HEK293 (cell line): Measurements from ENCODE around the gene PCDHGB2.

Experiments used
- CTCF ChIA-PET: fragments of 350-600 bp; formaldehyde crosslinking; extraction: SDS; loops from one replicate; lab custom pipeline; 2021; ENCODE audit warnings: antibody characterized with exemption; lab: Yijun Ruan, JAX
- POLR2A ChIA-PET: fragments of 300-600 bp; formaldehyde crosslinking; extraction: SDS; loops from one replicate; lab custom pipeline; 2020; ENCODE audit warnings: antibody characterized with exemption, inconsistent platforms; lab: Yijun Ruan, JAX
- H3K27ac ChIP-seq: fragments of 200-500 bp; sonication (Bioruptor generic); 2 replicates; pipeline ENCODE4 v1.5.1; 2014; ENCODE audit warnings: low read depth, low read length, control low read depth, inconsistent platforms; ENCODE audit errors: extremely low read depth
- H3K36me3 ChIP-seq, 2 experiments: fragments of 200-500 bp in 1 of 2; sonication (Bioruptor generic) in 1 of 2; 1 replicate in 1 of 2; 2 replicates in 1 of 2; pipeline ENCODE4 v1.5.1; 2014 to 2017; ENCODE audit warnings: inconsistent platforms in 2 of 2, low read length in 2 of 2; ENCODE audit not compliant: control insufficient read depth in 2 of 2, insufficient read depth in 1 of 2
- H3K4me1 ChIP-seq: fragments of 200-500 bp; sonication (Bioruptor generic); 2 replicates; pipeline ENCODE4 v1.5.1; 2014; ENCODE audit warnings: mild to moderate bottlenecking, low read length, inconsistent platforms; ENCODE audit not compliant: control insufficient read depth, insufficient read depth
- H3K4me3 ChIP-seq: 2 replicates; pipeline ENCODE4 v1.5.1; 2011; ENCODE audit warnings: low read depth, mild to moderate bottlenecking, control low read depth, low read length, moderate library complexity
- H3K9me3 ChIP-seq: fragments of 200-500 bp; sonication (Bioruptor generic); 2 replicates; pipeline ENCODE4 v1.5.1; 2014; ENCODE audit warnings: low read depth, low read length, inconsistent platforms; ENCODE audit not compliant: control insufficient read depth, insufficient read depth
- KLF8 ChIP-seq: fragments of 450-650 bp; formaldehyde crosslinking; IDR thresholded peaks from 2 replicates; pipeline ENCODE4 v1.5.1; 2016; ENCODE audit warnings: missing biosample characterization, missing genetic modification characterization
- SETDB1 ChIP-seq: IDR thresholded peaks from one replicate; pipeline ENCODE4 v1.6.1; 2017; ENCODE audit warnings: mild to moderate bottlenecking, low read length, moderate library complexity, mixed read lengths; ENCODE audit not compliant: insufficient read length
- ZNF155 ChIP-seq: fragments of 450-650 bp; formaldehyde crosslinking; IDR thresholded peaks from 2 replicates; pipeline ENCODE4 v1.5.1; 2016; ENCODE audit warnings: missing biosample characterization, missing genetic modification characterization
- ZNF157 ChIP-seq: fragments of 450-650 bp; formaldehyde crosslinking; IDR thresholded peaks from 2 replicates; pipeline ENCODE4 v1.5.1; 2016; ENCODE audit warnings: missing biosample characterization, missing genetic modification characterization
- ZNF214 ChIP-seq: fragments of 450-650 bp; formaldehyde crosslinking; IDR thresholded peaks from 2 replicates; pipeline ENCODE4 v1.5.1; 2017; ENCODE audit warnings: missing biosample characterization, mild to moderate bottlenecking, missing genetic modification characterization, borderline replicate concordance
- ZNF23 ChIP-seq: fragments of 450-650 bp; formaldehyde crosslinking; IDR thresholded peaks from 2 replicates; pipeline ENCODE4 v1.5.1; 2016; ENCODE audit warnings: missing biosample characterization, missing genetic modification characterization, borderline replicate concordance
- ZNF423 ChIP-seq: fragments of 450-650 bp; formaldehyde crosslinking; IDR thresholded peaks from 2 replicates; pipeline ENCODE4 v1.5.1; 2016; ENCODE audit warnings: missing biosample characterization, missing genetic modification characterization
- ZNF449 ChIP-seq: fragments of 450-650 bp; formaldehyde crosslinking; IDR thresholded peaks from 2 replicates; pipeline ENCODE4 v1.5.1; 2017; ENCODE audit warnings: missing biosample characterization, mild to moderate bottlenecking, missing genetic modification characterization, moderate library complexity
- ZNF48 ChIP-seq: fragments of 450-650 bp; formaldehyde crosslinking; IDR thresholded peaks from 2 replicates; pipeline ENCODE4 v1.5.1; 2016; ENCODE audit warnings: missing biosample characterization, missing genetic modification characterization
- ZNF514 ChIP-seq: fragments of 450-650 bp; formaldehyde crosslinking; IDR thresholded peaks from 2 replicates; pipeline ENCODE4 v1.5.1; 2016; ENCODE audit warnings: missing biosample characterization, missing genetic modification characterization
- ZNF521 ChIP-seq: fragments of 450-650 bp; formaldehyde crosslinking; IDR thresholded peaks from 2 replicates; pipeline ENCODE4 v1.5.1; 2017; ENCODE audit warnings: missing biosample characterization, mild to moderate bottlenecking, missing genetic modification characterization
- ZNF529 ChIP-seq: fragments of 450-650 bp; formaldehyde crosslinking; IDR thresholded peaks from 2 replicates; pipeline ENCODE4 v1.5.1; 2017; ENCODE audit warnings: missing genetic modification characterization, missing biosample characterization; ENCODE audit not compliant: insufficient replicate concordance
- ZNF561 ChIP-seq: fragments of 450-650 bp; IDR thresholded peaks from 2 replicates; pipeline ENCODE4 v1.5.1; 2018; ENCODE audit warnings: missing biosample characterization, missing genetic modification characterization, borderline replicate concordance
- ZNF571 ChIP-seq: fragments of 450-650 bp; formaldehyde crosslinking; IDR thresholded peaks from 2 replicates; pipeline ENCODE4 v1.5.0; 2017; ENCODE audit warnings: missing biosample characterization, missing genetic modification characterization
- ZNF623 ChIP-seq: fragments of 450-650 bp; formaldehyde crosslinking; IDR thresholded peaks from 2 replicates; pipeline ENCODE4 v1.5.1; 2016; ENCODE audit warnings: missing biosample characterization, missing genetic modification characterization
- ZNF658 ChIP-seq: fragments of 450-650 bp; formaldehyde crosslinking; IDR thresholded peaks from 2 replicates; pipeline ENCODE4; 2016; ENCODE audit warnings: missing biosample characterization, missing genetic modification characterization
- ZNF701 ChIP-seq: fragments of 450-650 bp; formaldehyde crosslinking; IDR thresholded peaks from 2 replicates; pipeline ENCODE4 v1.5.1; 2016; ENCODE audit warnings: missing biosample characterization, missing genetic modification characterization
- ZNF792 ChIP-seq: fragments of 450-650 bp; formaldehyde crosslinking; IDR thresholded peaks from 2 replicates; pipeline ENCODE4 v1.5.1; 2016; ENCODE audit warnings: missing biosample characterization, missing genetic modification characterization
- ZSCAN18 ChIP-seq: fragments of 450-650 bp; formaldehyde crosslinking; IDR thresholded peaks from 2 replicates; pipeline ENCODE4 v1.5.1; 2016; ENCODE audit warnings: missing biosample characterization, missing genetic modification characterization
- ZSCAN30 ChIP-seq: fragments of 450-650 bp; IDR thresholded peaks from 2 replicates; pipeline ENCODE4 v1.5.1; 2018; ENCODE audit warnings: missing biosample characterization, mild to moderate bottlenecking, missing genetic modification characterization, moderate library complexity
- ZSCAN5A ChIP-seq: fragments of 450-650 bp; formaldehyde crosslinking; IDR thresholded peaks from 2 replicates; pipeline ENCODE4 v1.5.1; 2016; ENCODE audit warnings: missing biosample characterization, missing genetic modification characterization

The PCDHGB2 gene

GRCh38 chr5:141366016-141366896, 6.5 kb downstream of the PCDHGB2 start:
- ChIA-PET CTCF (interaction anchor here (0.5 to 0.8 kb wide), 4 partner anchors 8 to 30 kb away, joined by 3 to 4 read pairs (median 3); partner anchors contain the start of gene PCDHGA7), POLR2A (no interaction called here)
- Histone ChIP-seq H3K27ac (no peak overlapping the region), H3K4me3 (no peak overlapping the region), H3K9me3 (no peaks in the 10 kb centered on the region), H3K4me1 (no peaks in the 10 kb centered on the region), H3K36me3 (no peaks in the 10 kb centered on the region)
- TF ChIP-seq ZNF155 (tag by site-specific recombination) (no peak), ZNF157 (tag by site-specific recombination) (no peak)

- no peaks in the 10 kb centered on the region for H3K4me1 ChIP-seq
- no peak within 1 kb of the TSS for H3K27ac ChIP-seq
- TF ChIP-seq ZSCAN5A (tag by site-specific recombination) (no peak), ZNF658 (no peak), ZNF214 (tag by site-specific recombination) (no peak), KLF8 (tag by site-specific recombination) (no peak), ZNF521 (tag by site-specific recombination) (no peak), ZSCAN30 (tag by site-specific recombination) (no peak), ZNF623 (no peak), ZSCAN18 (tag by site-specific recombination) (no peak), ZNF792 (tag by site-specific recombination) (no peak), ZNF23 (tag by site-specific recombination) (no peak), ZNF514 (tag by site-specific recombination) (no peak), ZNF423 (tag by site-specific recombination) (no peak), ZNF701 (no peak), ZNF529 (no peak), ZNF561 (tag by site-specific recombination) (no peak), ZNF571 (tag by site-specific recombination) (no peak), ZNF449 (tag by site-specific recombination) (no peak), ZNF48 (no peak), SETDB1 (no peak)
- ChIA-PET POLR2A (no interaction called here), CTCF (interaction anchor here (0.6 to 3.3 kb wide), 28 partner anchors 10 to 222 kb away, joined by 3 to 22 read pairs (median 4); partner anchors contain the start of genes PCDHB10, PCDHGA1, PCDHGA11 and PCDHGA12)
- no peaks in the 10 kb centered on the region; the same call in 1 of the 2 replicates for H3K9me3 ChIP-seq
- no peaks in the 10 kb centered on the region for H3K36me3 ChIP-seq
- H3K4me3 ChIP-seq = no peak within 1 kb of the TSS
Measured at GRCh38 chr5:141369994-141370848, 10.4 kb downstream of the PCDHGB2 start, which contains the start of gene PCDHGB3. PCDHGB3 (plus strand) TSS chr5:141370242; CDS start chr5:141370395, 153 bp downstream.
